Stomach smooth muscle (tissue), 2 donors: ENCODE results near the gene COL19A1.
"Not testable (repeated sequence)": the region's sequence is repeated elsewhere in the genome, so short reads cannot be mapped to it uniquely, and the experiment has no call there.

Source experiments
- H3K27ac ChIP-seq: one replicate; pipeline ENCODE4 v1.7.0; 2013; ENCODE audit warnings: mild to moderate bottlenecking, low read length, inconsistent platforms
- H3K27me3 ChIP-seq, 2 donors: one replicate each; pipeline ENCODE4 v1.7.0; 2013; ENCODE audit warnings: low read length in 2 of 2; ENCODE audit not compliant: insufficient read depth in 2 of 2, control insufficient read depth in 1 of 2
- H3K36me3 ChIP-seq, 2 donors: one replicate each; pipeline ENCODE4 v1.7.0; 2013; ENCODE audit warnings: low read length in 2 of 2; ENCODE audit not compliant: control insufficient read depth in 2 of 2, insufficient read depth in 2 of 2
- H3K4me1 ChIP-seq: one replicate; pipeline ENCODE4 v1.7.0; 2013; ENCODE audit warnings: low read length; ENCODE audit not compliant: control insufficient read depth, insufficient read depth
- H3K4me3 ChIP-seq, 2 donors: one replicate each; pipeline ENCODE4 v1.7.0; 2013; ENCODE audit warnings: low read length in 2 of 2
- H3K9ac ChIP-seq, 2 donors: one replicate each; pipeline ENCODE4 v1.7.0; 2013; ENCODE audit warnings: low read length in 2 of 2, mild to moderate bottlenecking in 1 of 2
- H3K9me3 ChIP-seq, 2 donors: one replicate each; pipeline ENCODE4 v1.7.0; 2013; ENCODE audit warnings: low read length in 2 of 2; ENCODE audit not compliant: control insufficient read depth in 2 of 2
- donor health status: healthy.
- donor health status: Pancreatic carcinoma.

COL19A1 gene

GRCh38 chr6:69883551-69883950 is 17.2 kb downstream of the COL19A1 start:
- Histone ChIP-seq H3K9ac (no peak overlapping the region), H3K36me3 (no peaks in the 10 kb centered on the region), H3K27me3 (no peaks in the 10 kb centered on the region), H3K4me3 (no peak overlapping the region), H3K4me1 (no peaks in the 10 kb centered on the region), H3K27ac (no peak overlapping the region), H3K9me3 (no peaks in the 10 kb centered on the region)

GRCh38 chr6:69884231-69884630 is 17.9 kb downstream of the COL19A1 start:
- Histone ChIP-seq H3K27me3 (no peaks in the 10 kb centered on the region), H3K9ac (no peak overlapping the region)

GRCh38 chr6:69887026-69887425 is 20.7 kb downstream of the COL19A1 start:
- no peaks in the 10 kb centered on the region for H3K9me3 ChIP-seq
- H3K36me3 ChIP-seq: no peaks in the 10 kb centered on the region
- H3K9ac ChIP-seq: no peak overlapping the region
- no peak overlapping the region for H3K27ac ChIP-seq
- no peaks in the 10 kb centered on the region for H3K27me3 ChIP-seq
- no peak overlapping the region for H3K4me3 ChIP-seq
- no peaks in the 10 kb centered on the region for H3K4me1 ChIP-seq

More at GRCh38 chr6:69884231-69884630, 17.9 kb downstream of the COL19A1 start:
- Histone ChIP-seq H3K36me3 (no peaks in the 10 kb centered on the region), H3K4me3 (no peak overlapping the region), H3K27ac (no peak overlapping the region), H3K4me1 (no peaks in the 10 kb centered on the region), H3K9me3 (no peaks in the 10 kb centered on the region)

GRCh38 chr6:69887714-69888345 is 21.5 kb downstream of the COL19A1 start:
- Histone ChIP-seq H3K36me3 (no peaks in the 10 kb centered on the region), H3K4me1 (no peaks in the 10 kb centered on the region), H3K9ac (no peak overlapping the region), H3K4me3 (no peak overlapping the region), H3K27ac (no peak overlapping the region), H3K27me3 (no peaks in the 10 kb centered on the region), H3K9me3 (no peaks in the 10 kb centered on the region)

GRCh38 chr6:69888482-69889233 is 22.3 kb downstream of the COL19A1 start:
- Histone ChIP-seq H3K9me3 (no peaks in the 10 kb centered on the region), H3K4me1 (no peaks in the 10 kb centered on the region), H3K4me3 (no peak overlapping the region), H3K36me3 (no peaks in the 10 kb centered on the region), H3K27ac (no peak overlapping the region), H3K9ac (no peak overlapping the region), H3K27me3 (no peaks in the 10 kb centered on the region)

GRCh38 chr6:69889234-69889974 is 23.0 kb downstream of the COL19A1 start:
- H3K9me3 ChIP-seq, H3K4me3 ChIP-seq, H3K9ac ChIP-seq, H3K27me3 ChIP-seq, H3K4me1 ChIP-seq, H3K27ac ChIP-seq, H3K36me3 ChIP-seq: not testable (repeated sequence)

- H3K9me3 ChIP-seq, H3K27me3 ChIP-seq, H3K36me3 ChIP-seq: not testable (repeated sequence)
Observed at GRCh38 chr6:69892561-69892960, 26.2 kb downstream of the COL19A1 start.

GRCh38 chr6:69893266-69893665 is 26.9 kb downstream of the COL19A1 start:
- H3K27me3 ChIP-seq, H3K36me3 ChIP-seq, H3K27ac ChIP-seq, H3K4me3 ChIP-seq, H3K4me1 ChIP-seq, H3K9ac ChIP-seq, H3K9me3 ChIP-seq: not testable (repeated sequence)

More at GRCh38 chr6:69892561-69892960, 26.2 kb downstream of the COL19A1 start:
- H3K4me1 ChIP-seq, H3K27ac ChIP-seq, H3K9ac ChIP-seq, H3K4me3 ChIP-seq: not testable (repeated sequence)

GRCh38 chr6:69894578-69895347 is 28.4 kb downstream of the COL19A1 start:
- no peaks in the 10 kb centered on the region for H3K9me3 ChIP-seq
- H3K27ac ChIP-seq: no peak overlapping the region
- no peaks in the 10 kb centered on the region for H3K36me3 ChIP-seq
- no peaks in the 10 kb centered on the region for H3K4me1 ChIP-seq
- H3K27me3 ChIP-seq: no peaks in the 10 kb centered on the region
- no peak overlapping the region for H3K9ac ChIP-seq
- no peak overlapping the region for H3K4me3 ChIP-seq

GRCh38 chr6:69895396-69895795 is 29.0 kb downstream of the COL19A1 start:
- Histone ChIP-seq H3K9me3 (no peaks in the 10 kb centered on the region), H3K9ac (no peak overlapping the region), H3K27ac (no peak overlapping the region), H3K36me3 (no peaks in the 10 kb centered on the region), H3K27me3 (no peaks in the 10 kb centered on the region), H3K4me1 (no peaks in the 10 kb centered on the region), H3K4me3 (no peak overlapping the region)
